Upper lobe of left lung (tissue), 6 donors: Measurements from ENCODE around the gene ATP12A. TPM values are rescaled to one million over a fixed set of nuclear protein-coding genes. Genes with fewer than 3 reads are reported as not detected.
"Not testable (repeated sequence)": the region's sequence is repeated elsewhere in the genome, so short reads cannot be mapped to it uniquely, and the experiment has no call there.

Source experiments
- ATAC-seq, 2 donors: fragments of 200-7000 bp; cut with Tn5 transposase; one replicate each; pipeline ENCODE4 v1.9.1; 2022; ENCODE audit warnings: mild to moderate bottlenecking in 2 of 2, moderate library complexity in 2 of 2; ENCODE audit not compliant: low FRiP score in 2 of 2
- DNase-seq, 2 donors: peaks; one replicate each; pipeline ENCODE4 v3.0.0-alpha.2; 2019 to 2020
- H3K27ac ChIP-seq, 4 donors: fragments of 200-600 bp; sonication (generic); one replicate each; pipeline ENCODE4 v1.5.1; 2016 to 2019
- H3K27me3 ChIP-seq, 4 donors: fragments of 200-600 bp; sonication (generic); one replicate each; pipeline ENCODE4 v1.5.1; 2017 to 2019
- H3K36me3 ChIP-seq, 4 donors: fragments of 200-600 bp; sonication (generic); one replicate each; pipeline ENCODE4 v1.5.1; 2016 to 2019
- H3K4me1 ChIP-seq, 4 donors: fragments of 200-600 bp; sonication (generic); one replicate each; pipeline ENCODE4 v1.5.1; 2018 to 2019
- H3K4me3 ChIP-seq, 4 donors: fragments of 200-600 bp; sonication (generic); one replicate each; pipeline ENCODE4 v1.5.1; 2017 to 2019; ENCODE audit warnings: mild to moderate bottlenecking in 2 of 4, moderate library complexity in 1 of 4
- H3K9me3 ChIP-seq, 4 donors: fragments of 200-600 bp; sonication (generic); one replicate each; pipeline ENCODE4 v1.5.1; 2018 to 2019
- EP300 ChIP-seq, 4 donors: sonication (generic); formaldehyde crosslinking; IDR thresholded peaks; one replicate each; pipeline ENCODE4 v1.5.1; 2017; ENCODE audit warnings: antibody characterized with exemption in 4 of 4, control low read depth in 2 of 4
- POLR2A ChIP-seq, 4 donors: fragments of 450-650 bp; IDR thresholded peaks; one replicate each; pipeline ENCODE4 v1.5.1; 2016 to 2017; ENCODE audit warnings: antibody characterized with exemption in 4 of 4, mild to moderate bottlenecking in 2 of 4
- POLR2AphosphoS5 ChIP-seq, 2 donors: sonication (generic); formaldehyde crosslinking; IDR thresholded peaks; one replicate each; pipeline ENCODE4 v1.5.1; 2017; ENCODE audit warnings: antibody characterized with exemption in 2 of 2
- WGBS, 2 donors: methylation state at CpG; one replicate each; pipeline ENCODE4 v1.1.5; 2017 to 2018; 5-methylcytosine and 5-hydroxymethylcytosine counted together
- total RNA-seq, 6 donors: library from RNA; depleted of rRNA in 4 of 6; stranded (reverse); fragments of >200 nt in 4 of 6; gene quantifications; one replicate each; pipeline versions ENCODE4 v1.1.0 to v1.2.1, GENCODE V29; 2016 to 2021
- TF ChIP-seq, protein P1 (sequence below), 6 experiments: fragments of 450-650 bp in 4 of 6; fragments of 200-600 bp in 2 of 6; sonication (generic) in 2 of 6; IDR thresholded peaks; one replicate each; pipeline ENCODE4 v1.5.1; 2016 to 2019; ENCODE audit warnings: antibody characterized with exemption in 6 of 6
- donor health status: DM: no; HTN: no; CAD: no; lungs with moderate emphysema.
- donor health status: DM: no; HTN: yes; CAD: no; lungs with severe emphysema.

Gene ATP12A
- total RNA-seq, 6 donors from 2014 or later: 0.22 to 10.0 (median 0.34) TPM; not detected in 1

DNA sequence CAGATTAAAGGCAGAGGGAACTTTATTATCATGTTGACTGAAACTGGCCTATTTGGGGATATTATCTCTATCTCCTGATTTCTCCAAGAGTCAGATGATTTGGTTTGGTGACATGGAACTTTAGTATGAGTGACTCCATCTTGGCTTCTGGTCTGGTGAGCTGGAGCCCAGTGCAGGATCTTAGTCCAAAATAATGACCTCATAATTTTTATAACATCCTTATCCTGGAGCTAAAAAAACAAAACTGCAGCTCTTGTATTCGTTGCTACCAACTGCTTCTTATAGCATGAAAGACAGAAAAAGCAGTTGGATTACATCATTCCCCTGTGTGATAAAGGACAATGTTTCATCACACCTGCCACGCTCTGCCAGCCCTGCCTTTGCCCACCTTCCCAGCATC lies 44.5 kb downstream of the ATP12A start:
- TF ChIP-seq EP300 (IDR thresholded peaks at IDR 0.05) (no peak), POLR2A (IDR thresholded peaks at IDR 0.05) (no peak), POLR2AphosphoS5 (IDR thresholded peaks at IDR 0.05) (no peak)
- TF ChIP-seq, protein P1, sequence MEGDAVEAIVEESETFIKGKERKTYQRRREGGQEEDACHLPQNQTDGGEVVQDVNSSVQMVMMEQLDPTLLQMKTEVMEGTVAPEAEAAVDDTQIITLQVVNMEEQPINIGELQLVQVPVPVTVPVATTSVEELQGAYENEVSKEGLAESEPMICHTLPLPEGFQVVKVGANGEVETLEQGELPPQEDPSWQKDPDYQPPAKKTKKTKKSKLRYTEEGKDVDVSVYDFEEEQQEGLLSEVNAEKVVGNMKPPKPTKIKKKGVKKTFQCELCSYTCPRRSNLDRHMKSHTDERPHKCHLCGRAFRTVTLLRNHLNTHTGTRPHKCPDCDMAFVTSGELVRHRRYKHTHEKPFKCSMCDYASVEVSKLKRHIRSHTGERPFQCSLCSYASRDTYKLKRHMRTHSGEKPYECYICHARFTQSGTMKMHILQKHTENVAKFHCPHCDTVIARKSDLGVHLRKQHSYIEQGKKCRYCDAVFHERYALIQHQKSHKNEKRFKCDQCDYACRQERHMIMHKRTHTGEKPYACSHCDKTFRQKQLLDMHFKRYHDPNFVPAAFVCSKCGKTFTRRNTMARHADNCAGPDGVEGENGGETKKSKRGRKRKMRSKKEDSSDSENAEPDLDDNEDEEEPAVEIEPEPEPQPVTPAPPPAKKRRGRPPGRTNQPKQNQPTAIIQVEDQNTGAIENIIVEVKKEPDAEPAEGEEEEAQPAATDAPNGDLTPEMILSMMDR (IDR thresholded peaks at IDR 0.05): no peak
- Histone ChIP-seq H3K4me1 (peaks cover 0 to 4% (median 0%) of the 10 kb centered on the region in 4 donors), H3K9me3 (no peaks in the 10 kb centered on the region), H3K4me3 (no peak overlapping the region), H3K27ac (no peak overlapping the region), H3K27me3 (no peaks in the 10 kb centered on the region), H3K36me3 (no peaks in the 10 kb centered on the region)
- DNase-seq (no peak), ATAC-seq (no peak)
- 45 to 49% methylated on average over 2 of the region's 2 CpGs for WGBS, 2 donors

DNA sequence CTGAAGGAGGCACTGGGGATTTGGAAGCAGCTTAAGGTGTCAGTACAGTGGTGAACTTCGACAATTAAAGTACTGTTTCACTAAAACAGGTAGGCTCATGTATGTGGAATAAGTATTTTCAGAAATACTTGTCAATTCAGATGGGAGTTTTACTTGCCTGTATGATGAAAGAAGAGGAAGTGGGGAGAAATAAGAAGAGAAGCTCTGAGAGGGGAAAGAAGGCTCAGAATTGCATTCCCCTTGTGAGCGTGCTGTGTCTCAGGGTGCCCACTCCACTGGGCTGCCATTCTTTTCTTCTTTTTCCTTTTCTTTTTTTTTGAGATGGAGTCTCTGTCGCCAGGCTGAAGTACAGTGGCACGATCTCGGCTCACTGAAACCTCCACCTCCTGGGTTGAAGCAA lies 45.2 kb downstream of the ATP12A start:
- no peak for ATAC-seq
- no peak for TF ChIP-seq EP300 (IDR thresholded peaks at IDR 0.05)
- no peak for TF ChIP-seq POLR2AphosphoS5 (IDR thresholded peaks at IDR 0.05)
- TF ChIP-seq, protein P1 (IDR thresholded peaks at IDR 0.05): no peak
- TF ChIP-seq POLR2A (IDR thresholded peaks at IDR 0.05): no peak
- Histone ChIP-seq H3K4me1 (peaks cover 0 to 4% (median 0%) of the 10 kb centered on the region in 4 donors), H3K4me3 (no peak overlapping the region), H3K27me3 (no peaks in the 10 kb centered on the region), H3K9me3 (no peaks in the 10 kb centered on the region), H3K27ac (no peak overlapping the region), H3K36me3 (no peaks in the 10 kb centered on the region)
- WGBS, 2 donors: 86% methylated on average over 5 of the region's 5 CpGs
- no peak for DNase-seq

DNA sequence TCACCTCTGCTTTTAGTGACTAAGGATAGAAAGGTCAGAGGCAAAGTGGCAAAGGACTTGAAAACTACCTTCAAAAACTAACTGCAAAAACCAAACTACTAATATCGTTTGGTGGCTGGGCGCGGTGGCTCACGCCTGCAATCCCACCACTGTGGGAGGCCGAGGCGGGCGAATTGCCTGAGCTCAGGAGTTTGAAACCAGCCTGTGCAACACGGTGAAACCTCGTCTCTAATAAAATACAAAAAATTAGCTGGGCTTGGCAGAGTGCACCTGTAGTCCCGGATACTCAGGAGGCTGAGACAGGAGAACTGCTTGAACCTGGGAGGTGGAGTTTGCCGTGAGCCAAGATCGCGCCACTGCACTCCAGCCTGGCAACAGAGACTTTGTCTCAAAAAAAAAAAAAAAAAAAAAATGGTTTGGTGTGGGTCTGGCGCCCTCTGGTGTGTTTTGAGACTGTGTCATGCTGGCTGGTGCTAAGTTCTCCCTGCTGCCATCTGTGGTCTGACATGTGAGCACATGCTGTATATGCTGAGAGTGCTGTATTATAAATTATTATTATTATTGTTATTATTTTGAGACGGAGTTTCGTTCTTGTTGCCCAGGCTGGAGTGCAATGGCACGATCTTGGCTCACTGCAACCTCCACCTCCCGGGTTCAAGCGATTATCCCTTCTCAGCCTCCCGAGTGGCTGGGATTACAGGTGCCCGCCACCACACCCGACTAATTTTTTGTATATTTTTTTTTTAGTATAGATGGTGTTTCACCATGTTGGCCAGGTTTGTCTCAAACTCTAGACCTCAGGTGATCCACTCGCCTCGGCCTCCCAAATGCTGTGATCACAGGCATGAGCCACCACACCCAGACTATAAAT lies 47.8 kb downstream of the ATP12A start:
- TF ChIP-seq POLR2A (IDR thresholded peaks at IDR 0.05): no peak
- TF ChIP-seq, protein P1 (IDR thresholded peaks at IDR 0.05): peak; percentile 22 to 70 (median 55)

GRCh38 chr13:24730873-24731567 lies 50.8 kb downstream of the ATP12A start:
- WGBS, 2 donors: 91 to 92% methylated on average over 4 of the region's 4 CpGs
- ATAC-seq, H3K4me3 ChIP-seq, H3K27me3 ChIP-seq, H3K9me3 ChIP-seq, H3K4me1 ChIP-seq, H3K36me3 ChIP-seq, H3K27ac ChIP-seq, DNase-seq: not testable (repeated sequence)

More for the DNA sequence above, 47.8 kb downstream of the ATP12A start:
- WGBS, 2 donors: 61 to 66% methylated on average over 24 of the region's 24 CpGs
- Histone ChIP-seq H3K27ac (no peak overlapping the region), H3K4me1 (peaks cover 0 to 4% (median 0%) of the 10 kb centered on the region in 4 donors), H3K27me3 (no peaks in the 10 kb centered on the region), H3K9me3 (no peaks in the 10 kb centered on the region), H3K4me3 (no peak overlapping the region), H3K36me3 (no peaks in the 10 kb centered on the region)
- peak; percentile 93 for ATAC-seq
- peak in 1 of 2 donors; percentile 69 for DNase-seq

- Histone ChIP-seq H3K9me3 (no peaks in the 10 kb centered on the region), H3K36me3 (no peaks in the 10 kb centered on the region), H3K27me3 (no peaks in the 10 kb centered on the region), H3K27ac (no peak overlapping the region), H3K4me1 (no peaks in the 10 kb centered on the region), H3K4me3 (no peak overlapping the region)
- ATAC-seq (no peak), DNase-seq (no peak)
- 54 to 60% methylated on average over 4 of the region's 4 CpGs for WGBS, 2 donors
- TF ChIP-seq, protein P1 (IDR thresholded peaks at IDR 0.05): no peak
- no peak for TF ChIP-seq POLR2AphosphoS5 (IDR thresholded peaks at IDR 0.05)
- TF ChIP-seq POLR2A (IDR thresholded peaks at IDR 0.05): no peak
- TF ChIP-seq EP300 (IDR thresholded peaks at IDR 0.05): no peak
These were observed 54.7 kb downstream of the ATP12A start for GRCh38 chr13:24734950-24735349.
